GM18502 (cell line): ENCODE results near the gene NXPH3.
"Not testable (repeated sequence)": the region's sequence is repeated elsewhere in the genome, so short reads cannot be mapped to it uniquely, and the experiment has no call there.

Experiments
- ATAC-seq: cut with Tn5 transposase; IDR thresholded peaks from one replicate; pipeline ENCODE4 v1.9.1; 2021; ENCODE audit warnings: mild to moderate bottlenecking; ENCODE audit not compliant: unreplicated experiment, poor library complexity

NXPH3 gene

GRCh38 chr17:49553676-49554335 is 21.9 kb upstream of the NXPH3 start:
- no peak for ATAC-seq

GRCh38 chr17:49554694-49555494 is 20.8 kb upstream of the NXPH3 start:
- no peak for ATAC-seq

GRCh38 chr17:49555495-49556222 is 20.0 kb upstream of the NXPH3 start:
- no peak for ATAC-seq

- ATAC-seq: no peak
Measured at GRCh38 chr17:49556223-49556943, 19.3 kb upstream of the NXPH3 start.

- ATAC-seq: no peak
Measured at GRCh38 chr17:49557312-49558024, 18.2 kb upstream of the NXPH3 start.

DNA sequence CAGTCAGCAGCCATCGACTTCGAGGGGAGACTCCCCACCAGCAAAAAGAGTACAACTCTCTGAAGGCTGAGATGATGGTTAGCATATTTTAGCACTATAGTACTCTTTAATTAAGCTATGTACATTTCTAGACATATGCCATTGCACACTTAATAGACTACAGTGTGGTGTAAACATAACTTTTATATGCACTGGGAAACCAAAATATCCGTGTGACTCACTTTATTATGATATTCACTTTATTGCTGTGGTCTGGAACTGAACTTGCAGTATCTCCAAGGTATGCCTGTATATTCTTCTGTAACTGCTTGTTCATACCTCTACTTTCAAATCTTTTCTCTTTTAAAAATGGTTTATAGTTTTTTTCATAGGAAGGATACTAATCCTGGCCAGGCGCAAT is 11.0 kb upstream of the NXPH3 start:
- no peak for ATAC-seq

GRCh38 chr17:49565948-49566491 is 9.7 kb upstream of the NXPH3 start:
- no peak for ATAC-seq

DNA sequence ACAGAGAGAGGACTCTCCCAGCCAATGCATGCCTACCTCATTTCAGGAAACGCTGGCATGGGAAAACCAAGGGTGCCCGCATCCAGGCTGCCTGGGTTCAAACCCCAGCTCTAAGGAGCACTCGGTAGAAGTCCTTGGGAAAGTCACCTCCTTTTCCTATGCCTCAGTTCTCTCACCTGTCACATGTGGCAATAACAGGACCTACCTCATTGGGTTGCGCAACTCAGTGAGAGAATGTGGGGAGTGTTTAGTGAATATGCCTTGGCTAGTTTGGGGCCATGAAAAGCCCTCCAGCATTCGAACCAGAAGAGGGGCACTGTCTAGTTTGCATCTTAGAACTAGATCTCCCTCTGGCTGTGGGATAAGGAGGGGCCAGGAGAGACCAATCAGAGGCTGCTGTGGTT is 9.0 kb upstream of the NXPH3 start:
- no peak for ATAC-seq

GRCh38 chr17:49567104-49567521 is 8.6 kb upstream of the NXPH3 start:
- ATAC-seq: no peak

GRCh38 chr17:49567871-49568694 is 7.6 kb upstream of the NXPH3 start:
- ATAC-seq: peak; percentile 48

DNA sequence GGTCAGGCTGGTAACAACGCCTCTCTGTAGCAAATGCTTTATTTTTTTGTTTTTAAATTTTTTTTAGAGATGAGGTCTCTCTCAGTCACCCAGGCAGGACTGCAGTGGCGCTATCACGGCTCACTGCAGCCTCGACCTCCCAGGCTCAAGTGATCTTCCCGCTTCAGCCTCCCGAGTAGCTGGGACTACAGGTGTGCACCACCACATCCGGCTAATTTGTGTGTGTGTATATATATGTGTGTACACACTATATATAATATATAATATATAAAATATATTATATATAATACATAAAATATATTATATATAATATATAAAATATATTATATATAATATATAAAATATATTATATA is 7.0 kb upstream of the NXPH3 start:
- not testable (repeated sequence) for ATAC-seq

DNA sequence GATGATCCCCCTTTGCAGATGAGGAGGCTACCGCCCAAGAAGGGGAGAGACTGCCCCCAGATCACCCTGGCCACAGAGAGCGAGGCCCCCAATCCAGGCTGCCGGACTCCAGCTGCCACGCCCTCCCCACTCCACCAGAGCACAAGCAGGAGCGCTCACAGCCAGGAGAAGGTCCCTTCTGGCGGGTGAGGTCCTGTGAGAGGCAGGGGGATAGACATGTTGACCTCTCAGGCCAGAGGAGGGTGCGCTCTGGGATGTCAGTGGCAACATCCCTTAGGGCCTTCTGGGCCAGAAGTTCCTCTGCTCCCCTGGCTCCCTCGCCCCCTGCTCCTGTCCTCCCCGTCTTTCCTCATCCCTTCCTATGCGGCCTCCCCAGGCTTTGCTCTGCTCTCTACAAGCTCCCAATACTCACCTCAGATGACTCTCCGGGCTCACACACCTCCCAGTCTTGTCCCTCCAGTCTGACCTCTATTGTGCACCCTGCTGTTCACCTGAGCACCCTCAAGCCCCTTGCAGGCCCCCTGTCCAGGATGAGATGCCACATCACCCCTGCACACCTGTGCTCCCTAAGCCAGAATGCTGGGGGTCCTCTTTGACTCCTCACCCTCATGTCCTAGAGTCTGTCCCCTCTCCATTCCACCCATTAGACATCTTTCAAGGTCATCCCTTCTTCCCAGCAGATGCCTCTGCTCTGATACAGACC is 5.0 kb upstream of the NXPH3 start:
- no peak for ATAC-seq

DNA sequence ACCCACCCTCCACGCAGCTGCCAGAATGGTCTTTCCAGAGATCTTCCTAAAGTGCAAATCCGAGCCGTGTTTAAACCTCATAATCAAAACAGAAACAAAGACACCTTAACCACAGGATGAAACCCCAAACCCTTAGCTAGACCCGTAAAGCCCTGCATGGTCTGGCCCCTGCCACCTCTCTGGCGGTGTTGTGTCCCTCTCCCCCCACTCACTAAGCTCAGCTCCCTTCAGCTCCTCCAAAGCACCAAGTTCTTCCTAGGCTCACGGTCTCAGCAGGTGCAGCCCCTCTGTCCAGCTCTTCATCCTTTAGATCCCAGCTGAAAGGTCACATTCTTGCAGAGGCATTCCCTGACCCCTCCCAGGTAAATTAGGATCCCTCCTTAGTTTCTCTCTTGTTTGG is 4.4 kb upstream of the NXPH3 start:
- no peak for ATAC-seq

DNA sequence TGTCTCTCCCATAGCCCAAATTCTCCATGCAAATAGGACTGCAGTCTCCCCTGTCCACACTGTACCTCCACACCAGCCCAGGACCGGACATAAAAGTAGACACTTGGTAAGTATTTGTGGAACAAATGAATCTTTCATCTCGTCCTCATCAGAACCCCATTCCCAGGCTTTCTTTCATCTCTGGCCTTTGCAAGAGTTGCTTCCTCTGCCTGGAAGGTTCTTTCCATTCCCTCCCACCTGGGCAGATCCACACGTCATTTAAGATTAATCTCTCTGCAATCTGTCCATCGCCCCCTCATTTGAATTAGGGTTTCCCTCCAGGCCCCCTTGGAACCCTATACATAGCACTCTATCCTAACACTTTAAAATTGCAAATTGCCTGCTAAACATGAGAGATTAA is 3.9 kb upstream of the NXPH3 start:
- no peak for ATAC-seq

DNA sequence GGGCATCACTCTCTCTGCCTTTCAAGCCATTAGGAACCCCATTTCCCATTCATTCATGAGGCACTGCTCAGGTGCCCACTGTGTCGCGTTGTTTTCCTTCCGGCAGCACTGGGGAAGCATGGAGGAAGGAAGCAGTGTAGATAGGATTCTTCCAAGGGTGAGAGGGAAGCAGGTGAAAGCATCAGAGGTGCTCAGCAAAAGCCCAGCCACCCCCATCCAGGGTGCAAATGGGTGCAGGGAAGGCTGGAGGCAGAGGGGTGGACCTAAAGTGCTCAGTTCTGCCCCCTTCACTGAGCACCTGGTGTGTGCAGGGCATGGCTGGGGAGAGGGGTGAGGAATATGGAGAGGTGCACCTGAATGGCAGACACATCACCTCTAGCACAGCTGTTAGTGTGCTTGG is 3.4 kb upstream of the NXPH3 start:
- ATAC-seq: no peak

GRCh38 chr17:49572806-49573420 is 2.8 kb upstream of the NXPH3 start:
- no peak for ATAC-seq

GRCh38 chr17:49573510-49574322 is 2.0 kb upstream of the NXPH3 start:
- no peak for ATAC-seq
